ENCODE data around the gene PSMD1.

Gene PSMD1

DNA sequence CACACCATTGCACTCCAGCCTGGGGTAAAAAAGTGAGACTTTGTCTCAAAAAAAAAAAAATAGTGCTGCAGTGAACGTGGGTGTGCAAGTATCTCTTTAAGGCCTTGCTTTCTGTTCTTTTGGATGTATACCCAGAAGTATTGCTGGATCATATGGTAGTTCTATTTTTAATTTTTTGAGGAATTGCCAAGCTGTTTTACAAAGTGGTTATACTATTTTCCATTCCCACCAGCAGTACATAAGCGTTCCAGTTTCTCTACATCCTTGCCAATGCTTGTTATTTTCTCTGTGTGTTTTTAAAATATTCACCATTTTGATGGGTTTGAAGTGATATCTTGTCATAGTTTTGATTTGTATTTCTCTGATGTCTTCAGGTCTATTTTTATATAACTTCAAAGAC, 154.8 kb downstream of the PSMD1 start:
- DNase-seq (ENCODE audit: low read depth): no peak

DNA sequence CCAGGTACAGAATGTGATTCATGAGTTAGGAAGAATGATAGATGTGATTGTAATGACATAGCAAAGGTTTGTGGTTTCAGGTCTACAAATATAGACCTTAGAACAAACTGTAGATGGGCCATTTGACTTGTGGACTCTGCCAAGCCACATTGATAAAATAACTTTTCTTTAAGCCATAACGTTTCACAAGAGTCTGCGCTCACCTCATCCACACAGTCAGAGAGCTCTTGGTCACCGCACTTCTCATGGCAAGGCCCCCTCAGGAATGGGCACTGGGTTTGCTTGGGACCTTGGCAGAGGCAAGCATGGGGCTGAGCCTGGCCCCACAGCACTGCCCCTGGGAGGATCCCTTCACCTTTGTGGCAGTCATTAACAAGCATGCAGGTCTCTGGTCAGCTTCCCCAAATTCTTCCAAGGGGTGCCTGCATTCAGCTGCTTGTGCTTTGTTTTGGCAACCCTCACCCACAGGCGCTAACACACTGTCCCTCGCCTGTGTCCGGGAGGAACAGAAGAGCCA, 155.7 kb downstream of the PSMD1 start:
- DNase-seq (ENCODE audit: low read depth): no peak

DNA sequence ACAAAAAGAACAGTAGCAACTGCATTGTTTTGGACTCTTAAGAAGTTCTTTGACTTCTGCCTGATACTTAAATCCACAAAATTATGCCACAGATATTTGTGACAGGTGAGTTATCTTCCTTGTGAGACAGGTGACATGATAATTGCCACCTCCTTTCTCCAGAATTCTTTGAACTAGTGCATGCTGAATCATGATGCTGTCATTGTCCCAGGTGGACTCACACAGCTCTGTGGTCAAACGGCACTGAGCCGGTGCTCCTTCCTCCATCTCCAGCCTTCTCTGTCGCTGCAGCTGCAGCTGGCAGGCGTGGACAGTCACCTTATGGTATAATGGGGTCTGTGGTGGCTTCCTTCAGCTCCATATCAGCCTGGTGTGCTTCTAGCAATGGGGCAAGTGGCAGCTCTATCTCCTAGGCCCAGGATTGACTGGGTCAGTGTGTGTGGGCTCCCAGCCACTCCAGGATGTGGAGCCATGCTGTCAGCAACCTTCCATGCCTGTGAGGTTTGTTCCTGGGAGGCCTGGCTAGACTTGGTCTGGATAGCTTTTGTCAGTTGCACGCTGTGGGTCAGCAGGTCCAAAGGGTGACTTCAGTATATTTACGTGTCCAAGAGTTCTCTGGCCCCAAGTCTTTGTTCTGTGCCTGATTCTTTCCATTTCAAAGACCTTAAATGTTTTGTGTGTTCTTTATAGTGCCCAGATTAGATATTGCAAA, 157.4 kb downstream of the PSMD1 start:
- DNase-seq (ENCODE audit: low read depth): no peak

DNA sequence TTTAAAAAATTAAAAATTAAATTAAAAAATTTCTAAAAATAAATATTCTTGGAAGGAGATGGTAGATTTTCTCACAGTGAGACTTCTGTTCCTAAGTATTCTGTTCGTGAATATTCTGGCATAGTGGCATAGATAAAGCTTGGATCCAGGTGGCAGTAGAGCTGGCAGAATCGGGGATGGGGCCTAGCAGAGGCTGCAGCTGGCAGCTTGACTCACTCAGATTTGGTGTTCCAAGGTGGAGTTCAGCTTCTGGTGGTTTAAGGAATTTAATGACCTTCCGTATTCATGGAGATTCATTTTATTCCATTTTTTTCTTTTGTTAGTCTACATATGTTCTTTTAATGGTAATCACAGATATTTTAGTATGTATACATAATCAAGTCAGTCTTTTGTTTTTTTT, 161.7 kb downstream of the PSMD1 start:
- no peak for DNase-seq (ENCODE audit: low read depth)

DNA sequence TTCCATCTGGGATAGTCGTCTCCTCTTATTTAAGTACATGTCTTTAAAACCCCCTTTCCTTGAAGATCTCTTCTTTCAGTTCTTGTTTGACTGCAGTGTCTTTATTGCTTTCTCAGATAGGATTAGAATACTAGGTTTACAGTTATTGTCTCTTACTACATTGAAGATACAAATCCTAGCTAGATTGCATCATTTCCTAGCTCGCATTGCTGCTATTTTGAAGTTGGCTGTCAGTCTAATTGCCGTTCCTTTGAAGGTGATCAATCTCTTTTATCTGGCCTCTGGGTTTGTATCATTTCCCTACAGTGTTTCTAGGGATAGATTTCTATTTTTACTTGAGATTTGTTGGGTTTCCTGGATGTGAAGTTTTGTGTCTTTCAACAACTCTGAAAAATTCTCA, 162.6 kb downstream of the PSMD1 start:
- DNase-seq (ENCODE audit: low read depth): no peak

DNA sequence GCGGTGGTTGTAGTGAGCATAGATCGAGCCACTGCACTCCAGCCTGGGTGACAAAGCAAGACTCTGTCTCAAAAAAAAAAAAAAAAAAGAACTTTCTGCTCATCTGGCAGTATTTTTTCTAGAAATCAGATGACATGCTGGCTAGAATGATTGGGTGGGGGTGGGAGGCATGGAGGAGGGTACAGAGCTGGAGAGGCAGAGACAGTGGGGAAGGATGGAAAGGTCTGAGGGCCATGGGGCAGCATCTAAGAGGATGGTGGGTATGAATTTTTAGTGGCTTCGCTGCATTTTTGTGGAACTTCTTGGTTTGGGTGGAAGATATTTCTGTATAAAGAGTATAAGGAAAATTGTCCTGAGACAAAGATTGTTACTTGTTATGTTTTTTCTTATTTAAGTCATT, 165.1 kb downstream of the PSMD1 start:
- no peak for DNase-seq (ENCODE audit: low read depth)
